T-helper 2 cell treated with Interferon-gamma antibody and Interleukin-4, amounts not matched to agents 5 μg/mL and 100 μg/mL, for 36 hours (primary cell): ENCODE measurements around the gene MYO1D.

Experiments
- DNase-seq: peaks from one replicate; pipeline ENCODE4 v3.0.0; 2021; ENCODE audit warnings: low spot score
- H3K27ac Mint-ChIP-seq: one replicate; pipeline ENCODE4 v1.8.0; 2021; ENCODE audit warnings: mild to moderate bottlenecking, mixed read lengths
- H3K27me3 Mint-ChIP-seq: one replicate; pipeline ENCODE4 v1.8.0; 2021; ENCODE audit warnings: low read depth, mixed read lengths
- H3K36me3 Mint-ChIP-seq: one replicate; pipeline ENCODE4 v1.8.0; 2021; ENCODE audit warnings: low read depth, mixed read lengths
- H3K4me1 Mint-ChIP-seq: one replicate; pipeline ENCODE4 v1.8.0; 2021; ENCODE audit warnings: low read depth, mixed read lengths
- H3K4me3 Mint-ChIP-seq: one replicate; pipeline ENCODE4 v1.8.0; 2022; ENCODE audit warnings: mild to moderate bottlenecking, moderate library complexity, mixed read lengths
- H3K9me3 Mint-ChIP-seq: one replicate; pipeline ENCODE4 v1.8.0; 2021; ENCODE audit warnings: mixed read lengths

The MYO1D gene

DNA sequence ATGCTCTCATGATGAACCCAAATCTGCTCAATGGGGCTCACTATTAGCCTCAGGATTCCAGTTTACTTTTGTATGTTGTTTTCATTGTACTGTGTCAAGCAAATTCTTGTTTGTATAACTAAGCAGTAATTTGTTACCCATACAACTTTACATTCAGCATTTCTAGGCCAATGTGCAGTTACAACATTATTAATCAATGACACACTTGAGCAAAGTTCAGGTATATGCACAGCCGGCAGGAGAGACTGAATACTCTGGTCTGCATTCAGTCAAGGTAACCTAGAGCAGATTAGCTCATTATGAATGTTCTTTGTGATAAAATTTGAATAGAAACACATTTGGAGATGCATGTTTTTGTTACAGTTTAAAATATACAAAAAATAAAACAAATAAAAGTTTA, 2.2 kb upstream of the MYO1D start:
- H3K4me1 Mint-ChIP-seq: peaks cover 16% of the 10 kb centered on the region
- no peak for DNase-seq
- H3K9me3 Mint-ChIP-seq: no peaks in the 10 kb centered on the region
- no peak overlapping the region for H3K27ac Mint-ChIP-seq
- H3K36me3 Mint-ChIP-seq: no peaks in the 10 kb centered on the region
- peaks cover 9% of the 10 kb centered on the region for H3K27me3 Mint-ChIP-seq
- no peak overlapping the region for H3K4me3 Mint-ChIP-seq

DNA sequence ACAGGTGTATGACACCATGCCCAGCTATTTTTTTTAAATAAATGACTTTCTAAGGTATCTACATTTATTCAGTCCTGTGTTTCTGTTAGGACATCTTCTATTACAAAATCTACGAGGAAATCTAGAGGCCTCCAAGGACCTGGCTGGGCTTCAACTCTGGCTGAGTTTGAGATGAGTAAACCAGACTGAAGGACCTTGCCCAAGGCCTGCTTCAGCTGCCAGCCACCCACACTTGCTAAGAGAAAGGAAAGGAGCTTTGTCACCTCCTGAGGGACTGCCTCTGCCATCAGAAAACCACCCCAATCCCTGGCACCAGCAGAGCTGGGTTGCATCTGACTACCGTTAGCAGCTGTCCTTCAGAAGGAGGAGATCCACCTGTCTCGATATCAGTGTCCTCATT, 1.3 kb upstream of the MYO1D start:
- DNase-seq: no peak
- Mint-ChIP-seq H3K4me3 (no peak overlapping the region), H3K27ac (no peak overlapping the region)

DNA sequence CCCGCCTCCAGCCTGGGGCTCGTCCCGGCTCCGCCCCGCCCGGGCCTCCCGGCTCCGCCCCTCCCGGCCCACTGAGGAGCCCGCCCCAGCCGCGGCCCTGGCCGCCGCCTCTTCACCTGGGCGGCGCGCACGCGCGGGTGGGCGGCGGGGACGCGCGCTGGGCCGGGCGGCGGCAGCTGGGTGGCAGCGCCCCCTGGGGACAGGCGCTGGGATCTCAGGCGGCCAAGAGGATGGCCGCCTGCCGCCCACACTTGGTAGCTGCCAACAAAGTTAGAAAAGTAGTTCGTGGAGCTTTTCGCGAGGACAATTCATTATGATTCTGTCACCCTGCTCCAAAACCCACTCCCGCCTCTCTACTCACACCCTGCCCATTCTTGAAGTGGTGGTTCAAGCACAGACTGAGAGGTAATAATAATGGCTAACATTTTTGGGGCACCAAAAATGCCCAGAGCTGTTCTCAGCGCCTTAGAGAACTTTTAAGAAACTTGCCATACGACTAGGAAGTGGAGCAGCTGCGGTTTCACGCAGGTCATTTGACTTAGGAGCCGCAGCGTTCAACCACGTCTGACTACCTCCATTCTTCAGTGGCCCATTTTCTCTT, 340 bp upstream of the MYO1D start:
- Mint-ChIP-seq H3K27ac (peak overlapping the region; percentile 67), H3K27me3 (peaks cover 9% of the 10 kb centered on the region), H3K9me3 (no peaks in the 10 kb centered on the region), H3K4me3 (peak overlapping the region; percentile 70), H3K36me3 (no peaks in the 10 kb centered on the region), H3K4me1 (peaks cover 11% of the 10 kb centered on the region)
- peak; percentile 95 for DNase-seq

More for the DNA sequence above, 1.3 kb upstream of the MYO1D start:
- Mint-ChIP-seq H3K9me3 (no peaks in the 10 kb centered on the region), H3K4me1 (peaks cover 16% of the 10 kb centered on the region), H3K36me3 (no peaks in the 10 kb centered on the region), H3K27me3 (peaks cover 9% of the 10 kb centered on the region)

DNA sequence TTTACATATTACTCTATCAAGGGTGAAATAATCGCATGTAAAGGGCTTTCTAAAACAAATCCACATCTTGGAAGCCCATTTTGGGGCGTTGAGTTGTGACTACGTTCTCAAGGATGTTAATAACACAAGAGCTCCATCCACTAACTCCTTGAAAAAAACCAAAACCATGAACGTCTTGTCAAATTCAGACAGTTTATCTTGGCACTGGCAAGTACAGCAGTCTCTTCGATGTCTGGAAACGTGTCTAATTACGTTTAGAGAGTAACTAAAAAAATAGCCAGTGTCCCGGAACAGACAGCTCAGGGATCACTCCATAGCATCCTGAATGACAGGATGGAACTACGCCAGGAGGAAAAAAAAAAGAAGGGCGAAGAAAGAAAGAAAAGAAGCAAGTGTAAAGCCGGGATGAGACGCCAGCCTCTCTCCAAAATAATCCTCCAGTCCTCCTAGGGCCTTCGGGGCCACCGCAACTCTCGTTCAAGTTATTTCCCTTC, 954 bp downstream of the MYO1D start:
- Mint-ChIP-seq H3K4me1 (peaks cover 11% of the 10 kb centered on the region), H3K36me3 (no peaks in the 10 kb centered on the region), H3K27me3 (peaks cover 9% of the 10 kb centered on the region), H3K9me3 (no peaks in the 10 kb centered on the region), H3K27ac (peak overlapping the region; percentile 74), H3K4me3 (peak overlapping the region; percentile 94)
- DNase-seq: no peak

DNA sequence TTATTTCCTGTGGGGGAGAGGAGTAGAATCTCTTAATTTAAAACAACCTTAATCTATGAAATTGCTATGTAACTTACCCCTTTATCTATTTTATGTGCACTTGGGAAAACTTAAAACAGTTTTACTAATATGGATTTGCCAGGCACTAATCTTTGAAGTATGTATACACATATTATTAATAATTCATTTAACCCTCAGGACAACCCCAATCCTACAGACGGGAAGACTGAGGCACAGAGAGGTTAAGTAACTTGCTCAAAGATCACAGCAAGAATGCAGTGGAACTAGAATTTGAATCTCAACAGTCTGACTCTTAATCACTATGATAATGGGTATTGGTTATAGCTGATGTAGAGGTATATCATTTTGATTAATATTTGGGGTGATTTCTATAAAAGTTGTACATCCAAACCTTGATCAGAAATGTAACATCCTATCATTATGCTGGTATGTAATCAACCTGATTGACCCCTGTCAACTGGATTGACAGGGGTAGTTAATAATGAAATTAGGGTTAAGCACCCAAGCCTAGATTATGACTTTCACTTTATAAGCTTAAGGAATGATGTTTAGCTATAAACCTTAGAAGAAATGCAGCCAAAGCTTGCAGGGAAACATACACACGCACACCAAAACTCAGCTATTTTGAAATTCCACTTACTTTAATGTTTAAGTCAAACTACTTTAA, 1.6 kb downstream of the MYO1D start:
- DNase-seq: no peak
- no peaks in the 10 kb centered on the region for H3K9me3 Mint-ChIP-seq
- H3K4me1 Mint-ChIP-seq: peaks cover 11% of the 10 kb centered on the region
- peaks cover 8% of the 10 kb centered on the region for H3K27me3 Mint-ChIP-seq
- H3K27ac Mint-ChIP-seq: peak overlapping the region; percentile 74
- H3K4me3 Mint-ChIP-seq: peak overlapping the region; percentile 94
- no peaks in the 10 kb centered on the region for H3K36me3 Mint-ChIP-seq

DNA sequence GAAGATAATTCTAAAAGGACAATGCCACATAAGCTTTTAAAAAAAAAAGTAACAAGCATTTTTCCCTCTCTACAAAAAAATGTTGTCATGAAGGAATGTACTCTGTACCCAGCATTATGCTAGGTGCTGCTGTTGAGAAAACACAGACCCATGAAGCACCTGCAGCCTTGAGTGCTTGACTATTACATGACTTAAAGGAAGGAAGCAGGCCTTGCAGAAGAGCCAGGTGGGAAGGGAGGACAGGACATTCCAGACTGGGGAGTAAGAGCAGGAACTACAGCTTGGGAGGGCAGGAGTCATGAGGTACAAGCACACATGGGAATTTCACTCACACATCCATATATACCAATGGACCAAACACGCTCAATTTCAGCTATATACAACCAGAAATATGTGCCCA, 3.8 kb downstream of the MYO1D start:
- Mint-ChIP-seq H3K9me3 (no peaks in the 10 kb centered on the region), H3K4me1 (peaks cover 11% of the 10 kb centered on the region), H3K4me3 (no peak overlapping the region), H3K36me3 (no peaks in the 10 kb centered on the region), H3K27me3 (peaks cover 12% of the 10 kb centered on the region), H3K27ac (no peak overlapping the region)
- DNase-seq: no peak

DNA sequence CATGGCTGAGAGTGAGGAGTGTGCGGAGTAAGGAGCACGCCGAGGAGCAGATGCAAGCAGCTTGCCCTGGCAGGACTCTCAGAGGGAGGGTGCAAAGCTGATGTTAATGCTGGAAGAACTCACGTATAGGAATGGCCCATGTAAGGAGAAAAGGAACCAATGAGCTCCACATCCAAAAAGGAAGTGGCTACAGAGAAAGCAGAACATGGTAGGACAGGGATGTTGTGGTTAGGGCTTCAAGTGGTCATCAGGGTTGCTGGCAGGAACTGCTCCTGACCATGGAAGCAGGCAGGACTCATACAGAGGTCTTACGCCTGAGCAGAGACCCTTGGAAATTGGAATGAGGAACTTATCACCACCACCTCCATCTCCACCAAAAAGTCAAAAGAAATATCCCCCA, 5.2 kb downstream of the MYO1D start:
- Mint-ChIP-seq H3K4me1 (peaks cover 7% of the 10 kb centered on the region), H3K9me3 (no peaks in the 10 kb centered on the region), H3K27me3 (peaks cover 12% of the 10 kb centered on the region), H3K36me3 (no peaks in the 10 kb centered on the region), H3K27ac (no peak overlapping the region), H3K4me3 (no peak overlapping the region)
- DNase-seq: no peak

DNA sequence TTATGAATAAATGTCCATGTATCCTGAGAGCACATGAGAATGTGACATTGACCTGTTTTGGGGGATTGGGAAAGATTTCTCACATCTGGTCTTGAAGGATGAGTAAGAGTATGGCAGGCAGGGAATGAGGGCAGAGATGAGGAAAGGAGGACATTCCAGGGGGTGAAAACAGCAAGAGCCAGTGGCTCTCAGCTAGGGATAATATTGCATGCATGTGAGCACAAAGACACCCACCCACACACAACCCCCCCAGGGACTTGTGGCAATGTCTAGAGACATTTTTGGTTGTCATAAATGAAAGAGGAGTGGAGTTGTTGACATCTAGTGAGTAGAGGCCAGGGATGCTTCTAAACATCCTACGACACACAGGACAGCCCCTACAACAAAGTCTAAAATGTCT, 6.0 kb downstream of the MYO1D start:
- no peak for DNase-seq
- Mint-ChIP-seq H3K36me3 (no peaks in the 10 kb centered on the region), H3K4me3 (no peak overlapping the region), H3K9me3 (no peaks in the 10 kb centered on the region), H3K27ac (no peak overlapping the region), H3K27me3 (peaks cover 13% of the 10 kb centered on the region), H3K4me1 (peaks cover 6% of the 10 kb centered on the region)

DNA sequence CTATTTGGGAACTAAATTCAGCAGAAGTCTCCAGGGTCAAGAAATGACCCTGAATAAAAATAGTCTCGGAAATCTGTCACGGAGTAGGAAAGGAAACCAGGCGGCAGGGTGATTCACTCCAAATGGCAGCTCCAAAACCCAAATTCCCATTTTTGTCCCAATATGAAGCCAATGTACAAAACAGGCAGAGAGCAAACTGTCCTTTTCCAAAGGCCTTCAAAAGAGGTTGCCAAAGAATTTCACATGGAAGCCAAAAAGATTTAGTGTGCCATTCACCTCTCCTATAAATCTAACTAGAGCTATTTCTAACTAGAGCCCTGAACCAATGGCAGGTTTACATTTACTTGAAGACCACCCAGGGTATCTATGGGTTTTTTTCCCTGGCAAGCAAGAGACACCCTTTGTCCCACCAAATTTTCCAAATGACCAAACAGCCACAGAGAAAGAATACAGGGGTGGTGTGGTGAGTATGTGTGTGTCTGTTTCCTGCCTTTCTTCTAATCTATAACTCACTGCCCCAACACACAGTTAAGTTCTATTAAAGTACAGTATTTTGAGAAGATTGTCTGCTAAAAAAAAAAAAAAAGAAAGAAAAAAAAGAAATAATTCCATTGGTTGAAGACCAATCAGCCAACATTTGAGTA, 6.8 kb downstream of the MYO1D start:
- Mint-ChIP-seq H3K9me3 (no peaks in the 10 kb centered on the region), H3K27me3 (peaks cover 11% of the 10 kb centered on the region), H3K27ac (no peak overlapping the region), H3K36me3 (no peaks in the 10 kb centered on the region), H3K4me1 (peaks cover 3% of the 10 kb centered on the region), H3K4me3 (no peak overlapping the region)
- DNase-seq: no peak

DNA sequence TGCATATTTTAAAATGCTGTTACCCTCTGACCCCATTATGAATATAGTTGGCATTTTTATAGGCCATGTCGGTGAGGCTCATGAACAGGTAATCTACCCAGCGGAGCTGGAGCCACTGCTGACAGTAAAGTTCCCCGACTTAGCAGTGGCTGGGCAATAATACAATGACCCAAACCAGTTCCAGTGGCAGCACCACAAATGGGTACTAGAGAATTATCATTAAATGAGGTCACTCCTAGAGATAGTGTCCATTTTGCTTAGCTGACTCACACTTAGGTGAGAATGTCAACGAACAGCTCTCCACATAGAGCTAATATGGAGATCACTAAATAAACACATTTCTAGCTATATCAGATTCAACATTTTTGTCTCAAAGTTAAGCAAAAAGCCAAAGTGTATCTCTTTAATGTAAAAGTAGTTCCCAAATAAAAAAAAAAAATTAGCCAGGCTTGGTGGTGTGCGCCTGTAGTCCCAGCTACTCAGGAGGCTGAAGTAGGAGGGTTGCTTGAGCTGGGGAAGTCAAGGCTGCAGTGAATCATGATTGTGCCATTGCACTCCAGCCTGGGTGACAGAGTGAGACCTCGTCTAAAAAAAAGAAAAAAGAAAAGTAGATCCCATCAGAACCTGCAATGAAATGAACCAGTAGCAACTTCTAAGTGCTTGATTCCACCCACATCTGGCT, 7.4 kb downstream of the MYO1D start:
- Mint-ChIP-seq H3K4me3 (no peak overlapping the region), H3K36me3 (no peaks in the 10 kb centered on the region), H3K27ac (no peak overlapping the region), H3K4me1 (no peaks in the 10 kb centered on the region), H3K27me3 (peaks cover 9% of the 10 kb centered on the region), H3K9me3 (no peaks in the 10 kb centered on the region)
- DNase-seq: no peak

DNA sequence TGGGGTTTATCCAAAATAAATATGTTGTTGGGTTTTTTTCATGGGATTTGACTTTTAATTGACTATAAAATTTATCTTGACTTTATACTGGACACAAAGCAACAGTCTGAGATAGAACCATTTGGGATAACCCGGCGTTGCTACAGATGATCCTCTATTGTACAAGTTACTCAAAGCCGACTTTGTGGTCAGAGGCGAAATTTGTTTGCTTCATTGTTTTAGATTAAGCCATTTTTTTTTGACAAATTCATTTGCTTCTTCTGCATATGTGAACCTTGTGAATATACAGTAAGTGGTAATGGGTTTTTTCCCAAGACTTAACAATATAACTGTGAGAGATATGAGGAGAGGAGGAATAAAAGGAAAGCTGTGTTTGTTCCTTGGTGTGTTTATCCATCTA, 11.8 kb downstream of the MYO1D start:
- H3K4me3 Mint-ChIP-seq: no peak overlapping the region
- H3K27me3 Mint-ChIP-seq: peaks cover 6% of the 10 kb centered on the region
- H3K27ac Mint-ChIP-seq: no peak overlapping the region

DNA sequence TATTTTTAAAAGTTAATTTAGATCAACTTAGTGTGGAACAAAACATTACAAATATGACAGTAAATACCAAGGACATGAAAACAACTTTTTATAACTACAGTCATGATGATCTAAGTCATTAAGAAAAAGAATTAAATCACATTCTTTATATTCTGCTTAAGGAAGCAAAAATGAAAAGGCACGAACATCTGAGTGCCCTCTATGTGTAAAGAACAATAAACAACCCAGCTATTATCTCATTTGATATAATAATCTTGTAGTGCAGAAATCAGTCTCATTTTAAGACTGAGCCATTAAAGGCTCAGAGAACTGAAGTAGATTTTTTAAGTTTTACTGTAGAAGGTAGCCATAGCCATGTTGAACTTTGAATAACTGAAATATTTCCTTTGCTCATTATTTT, 13.4 kb downstream of the MYO1D start:
- DNase-seq: no peak
- Mint-ChIP-seq H3K4me3 (no peak overlapping the region), H3K27me3 (peaks cover 9% of the 10 kb centered on the region), H3K27ac (no peak overlapping the region), H3K36me3 (no peaks in the 10 kb centered on the region), H3K9me3 (no peaks in the 10 kb centered on the region), H3K4me1 (no peaks in the 10 kb centered on the region)

More for the DNA sequence above, 11.8 kb downstream of the MYO1D start:
- DNase-seq: no peak
- Mint-ChIP-seq H3K9me3 (no peaks in the 10 kb centered on the region), H3K4me1 (no peaks in the 10 kb centered on the region), H3K36me3 (no peaks in the 10 kb centered on the region)

DNA sequence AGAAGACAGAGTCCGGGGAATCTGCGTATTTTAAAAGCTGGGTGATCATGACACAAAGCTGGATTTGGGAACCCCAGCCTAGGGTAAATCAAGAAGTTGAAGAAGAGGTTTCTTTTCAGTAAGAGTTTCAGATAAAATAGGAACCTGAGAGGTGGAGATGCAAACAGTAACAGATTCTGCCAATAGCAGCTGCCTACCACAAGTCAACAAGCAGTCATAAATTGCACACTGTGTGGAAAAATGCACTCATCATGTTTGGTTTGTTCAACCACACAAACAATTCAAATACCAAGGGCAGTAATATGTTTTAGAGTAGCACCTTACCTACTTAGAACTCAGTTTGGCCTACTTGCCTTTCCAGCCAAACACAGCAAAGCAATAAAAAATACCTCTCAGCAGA, 14.0 kb downstream of the MYO1D start:
- H3K4me1 Mint-ChIP-seq: no peaks in the 10 kb centered on the region
- H3K27me3 Mint-ChIP-seq: peaks cover 6% of the 10 kb centered on the region
- no peak for DNase-seq
- no peak overlapping the region for H3K4me3 Mint-ChIP-seq
- no peak overlapping the region for H3K27ac Mint-ChIP-seq
- no peaks in the 10 kb centered on the region for H3K9me3 Mint-ChIP-seq
- H3K36me3 Mint-ChIP-seq: no peaks in the 10 kb centered on the region

DNA sequence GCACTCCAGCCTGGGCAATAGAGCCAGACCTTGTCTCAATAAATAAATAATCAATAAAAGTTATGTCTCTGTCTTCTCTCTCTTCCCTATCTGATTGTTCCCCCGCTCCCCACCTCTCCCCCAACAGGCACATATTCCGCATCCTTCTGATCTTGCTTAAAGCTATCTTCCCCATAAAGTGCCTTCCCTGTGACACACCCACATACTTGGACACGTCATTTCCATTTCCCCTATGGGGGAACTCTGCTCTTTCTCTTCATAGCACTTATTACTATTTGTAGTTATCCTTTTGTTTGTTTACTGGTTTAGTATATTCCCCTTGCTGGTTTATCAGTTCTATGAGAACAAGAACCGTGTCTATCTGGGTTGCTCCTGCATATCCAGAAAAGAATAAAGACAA, 14.9 kb downstream of the MYO1D start:
- no peaks in the 10 kb centered on the region for H3K36me3 Mint-ChIP-seq
- H3K4me1 Mint-ChIP-seq: no peaks in the 10 kb centered on the region
- no peak overlapping the region for H3K27ac Mint-ChIP-seq
- no peak overlapping the region for H3K4me3 Mint-ChIP-seq
- H3K9me3 Mint-ChIP-seq: no peaks in the 10 kb centered on the region
- H3K27me3 Mint-ChIP-seq: peaks cover 6% of the 10 kb centered on the region
- DNase-seq: no peak
